ENCODE results near the gene ABCA9. TPM values are rescaled to one million over a fixed set of nuclear protein-coding genes. Genes with fewer than 3 reads are reported as not detected.

Gene ABCA9
- total and polyA plus RNA-seq, 9 of the 15 experiments (the other 6 are each of a cell fraction or from before 2014, with no cell fraction given), result 0.04 TPM; not detected in 8

DNA sequence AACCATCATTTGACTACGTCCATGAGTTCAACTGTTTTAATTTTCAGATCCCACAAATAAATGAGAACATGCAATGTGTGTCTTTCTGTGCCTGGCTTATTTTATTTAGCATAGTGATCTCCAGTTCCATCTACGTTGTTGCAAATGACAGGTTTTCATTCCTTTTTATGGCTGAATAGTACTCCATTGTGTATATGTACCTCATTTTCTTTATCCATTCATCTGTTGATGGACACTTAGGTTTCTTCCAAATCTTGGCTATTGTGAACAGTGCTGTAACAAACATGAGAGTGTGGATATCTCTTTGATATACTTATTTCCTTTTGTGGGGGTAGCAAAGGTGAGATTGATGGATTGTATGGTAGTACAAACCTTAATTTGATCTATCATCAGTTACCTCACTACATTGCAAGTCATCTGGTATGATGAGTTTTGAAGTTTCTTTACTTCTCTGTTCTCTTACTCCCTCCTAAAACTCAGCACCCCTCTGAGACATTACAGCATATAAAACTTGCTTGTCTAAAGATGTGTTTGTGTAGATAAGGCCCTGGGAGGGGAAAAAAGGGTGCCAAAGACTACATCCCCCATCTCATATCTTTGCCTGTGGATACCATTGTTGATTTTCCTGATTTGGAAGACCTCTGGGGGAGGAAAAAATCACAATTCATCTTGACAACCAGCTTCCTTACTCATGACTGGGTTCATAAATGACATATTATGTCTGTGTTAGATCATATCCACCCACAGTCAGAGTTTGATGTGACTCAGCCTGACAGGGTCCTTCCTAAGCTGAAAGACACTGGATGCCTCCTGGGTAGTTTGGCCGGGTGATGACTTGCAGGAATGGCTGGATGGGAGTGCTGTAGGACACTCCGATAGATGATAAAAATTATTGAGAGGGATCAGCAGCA lies 47.6 kb downstream of the ABCA9 start:
- H4K20me1 ChIP-seq (replicated peaks; ENCODE audit: control insufficient read depth, insufficient read depth, low read length), result no peaks in the 10 kb centered on the region
- peak; percentile 75 for FAIRE-seq
- H3K27me3 ChIP-seq (ENCODE audit: control insufficient read depth in 2 of 2, insufficient read depth in 2 of 2, low read length in 2 of 2), result no peaks in the 10 kb centered on the region
- peak overlapping the region; percentile 7; the same call in 1 of the 2 replicates for H2AFZ ChIP-seq (ENCODE audit: low read depth, low read length)
- no peaks in the 10 kb centered on the region for H3K36me3 ChIP-seq (ENCODE audit: control insufficient read depth, insufficient read depth, low read length)
- intact Hi-C loops (cut with micrococcal nuclease), result no loop called here
- no peaks in the 10 kb centered on the region for H3K9me3 ChIP-seq (replicated peaks; ENCODE audit: control insufficient read depth, insufficient read depth, low read depth, low read length)
- H3K4me1 ChIP-seq (replicated peaks in 1 of 2; ENCODE audit: control insufficient read depth in 2 of 2, insufficient read depth in 2 of 2, low read length in 2 of 2), result peaks cover 3 to 10% of the 10 kb centered on the region in 2 experiments; a peak in 3 of 5 replicates
- no peaks in the 10 kb centered on the region for H3K9me1 ChIP-seq (ENCODE audit: control insufficient read depth, insufficient read depth, low read length)
- CTCF ChIA-PET (ENCODE audit: low intra/inter-chr PET ratio), result no interaction called here
- no peak overlapping the region for H3K4me3 ChIP-seq
- POLR2A ChIA-PET, result interaction anchor here (1.1 kb wide), 1 partner anchor 17 kb away, joined by 7 read pairs; no protein-coding TSS in a partner anchor
- peak; percentile 77 for ATAC-seq
- in situ Hi-C loops (cut with MboI), result no loop called here
- BruUV-seq (replicated peaks), result no TSS peak
- no peak overlapping the region for H3K9ac ChIP-seq (ENCODE audit: insufficient read depth in 1 of 2, low read depth in 2 of 2, low read length in 2 of 2)
- H3K4me2 ChIP-seq (ENCODE audit: insufficient read depth, low read length), result no peak overlapping the region; the same call in 1 of the 2 replicates
- 26% methylated on average over 4 of the region's 4 CpGs for WGBS (ENCODE audit: insufficient coverage, low coverage, missing lambda C conversion rate)
- peak; percentile 22 to 74 (median 41) for DNase-seq (ENCODE audit: extremely low read depth in 1 of 4, low spot score in 3 of 4)
- H3K79me2 ChIP-seq (ENCODE audit: control insufficient read depth, insufficient read depth, low read length), result no peaks in the 10 kb centered on the region
- H3K27ac ChIP-seq (ENCODE audit: extremely low read depth, low read depth, low read length), result peak overlapping the region; percentile 39; the same call in 2 of the 3 replicates
- peak; percentile 93 for TF ChIP-seq ZNF146 (CRISPR knock-in tag; IDR thresholded peaks at IDR 0.05; ENCODE audit: unreplicated experiment)
- TF ChIP-seq ZNF444 (CRISPR knock-in tag; IDR thresholded peaks at IDR 0.05), result 0 out of 2 replicates have a peak, but pooled peaks have one; percentile 15
- peak; percentile 50; the same call in 1 of the 2 replicates for TF ChIP-seq JUN (IDR thresholded peaks at IDR 0.05; ENCODE audit: borderline replicate concordance, low read depth, low read length)
- no peak for TF ChIP-seq JUN (CRISPR knock-in tag; IDR thresholded peaks at IDR 0.05; ENCODE audit: borderline replicate concordance)
- 0 out of 2 replicates have a peak, but pooled peaks have one; percentile 23 for TF ChIP-seq PBX2 (CRISPR knock-in tag; IDR thresholded peaks at IDR 0.05; ENCODE audit: low read depth)
- peak; percentile 94 for TF ChIP-seq PBX2 (tag; conservative IDR thresholded peaks at IDR 0.05; ENCODE audit: low read depth)
- TF ChIP-seq NFRKB (IDR thresholded peaks at IDR 0.05; ENCODE audit: low read depth), result no peak
- peak; percentile 57; the same call in 1 of the 2 replicates for TF ChIP-seq CREM (IDR thresholded peaks at IDR 0.05; ENCODE audit: low read depth)
- TF ChIP-seq NR2C2 (CRISPR knock-in tag; IDR thresholded peaks at IDR 0.05), result no peak
- TF ChIP-seq NR2C2 (tag; IDR thresholded peaks at IDR 0.05), result peak; percentile 62
- peak; percentile 77; the same call in 1 of the 2 replicates for TF ChIP-seq SMARCC2 (IDR thresholded peaks at IDR 0.05; ENCODE audit: low read depth)
- TF ChIP-seq NFE2L1 (tag; IDR thresholded peaks at IDR 0.05; ENCODE audit: borderline replicate concordance, low read depth), result peak; percentile 38; the same call in 1 of the 2 replicates
- TF ChIP-seq, protein P1, sequence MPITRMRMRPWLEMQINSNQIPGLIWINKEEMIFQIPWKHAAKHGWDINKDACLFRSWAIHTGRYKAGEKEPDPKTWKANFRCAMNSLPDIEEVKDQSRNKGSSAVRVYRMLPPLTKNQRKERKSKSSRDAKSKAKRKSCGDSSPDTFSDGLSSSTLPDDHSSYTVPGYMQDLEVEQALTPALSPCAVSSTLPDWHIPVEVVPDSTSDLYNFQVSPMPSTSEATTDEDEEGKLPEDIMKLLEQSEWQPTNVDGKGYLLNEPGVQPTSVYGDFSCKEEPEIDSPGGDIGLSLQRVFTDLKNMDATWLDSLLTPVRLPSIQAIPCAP (CRISPR knock-in tag; IDR thresholded peaks at IDR 0.05; ENCODE audit: borderline replicate concordance), result no peak
- no peak for TF ChIP-seq ATF1 (CRISPR knock-in tag; IDR thresholded peaks at IDR 0.05)
- peak; percentile 42; the same call in 1 of the 2 replicates for TF ChIP-seq ATF1 (tag; IDR thresholded peaks at IDR 0.05)
- TF ChIP-seq L3MBTL2 (IDR thresholded peaks at IDR 0.05), result no peak
- TF ChIP-seq MTA2 (IDR thresholded peaks at IDR 0.05; ENCODE audit: low read depth), result peak; percentile 39; the same call in 1 of the 2 replicates
- peak; percentile 74; the same call in 1 of the 2 replicates for TF ChIP-seq MTA1 (IDR thresholded peaks at IDR 0.05; ENCODE audit: borderline replicate concordance)
- peak; percentile 70; the same call in 1 of the 2 replicates for TF ChIP-seq GATAD2A (IDR thresholded peaks at IDR 0.05)
- TF ChIP-seq CTBP1 (IDR thresholded peaks at IDR 0.05; ENCODE audit: borderline replicate concordance), result peak; percentile 79
